Fibroblast of lung (primary cell): ENCODE results near the gene ESPN. TPM values are rescaled to one million over a fixed set of nuclear protein-coding genes. Genes with fewer than 3 reads are reported as not detected.

Source experiments
- DNase-seq, 2 donors: peaks; one replicate each; pipeline versions ENCODE4 v3.0.0 to v3.0.0-alpha.2; 2010; ENCODE audit warnings: low read depth in 2 of 2
- H2AFZ ChIP-seq: 2 replicates; pipeline ENCODE4 v1.5.1; 2012; ENCODE audit warnings: low read length, control low read depth, inconsistent platforms
- H3K27ac ChIP-seq: 2 replicates; pipeline ENCODE4 v1.5.1; 2011; ENCODE audit warnings: low read length, control low read depth; ENCODE audit not compliant: insufficient read depth
- H3K27me3 ChIP-seq: 2 replicates; pipeline ENCODE4 v1.5.1; 2011; ENCODE audit warnings: mild to moderate bottlenecking, low read length; ENCODE audit not compliant: control insufficient read depth, insufficient read depth
- H3K36me3 ChIP-seq: 2 replicates; pipeline ENCODE4 v1.5.1; 2011; ENCODE audit warnings: low read length; ENCODE audit not compliant: control insufficient read depth, insufficient read depth
- H3K4me1 ChIP-seq: 2 replicates; pipeline ENCODE4 v1.5.1; 2011; ENCODE audit warnings: low read length; ENCODE audit not compliant: control insufficient read depth, insufficient read depth; ENCODE audit errors: extremely low read depth
- H3K4me2 ChIP-seq: 2 replicates; pipeline ENCODE4 v1.5.1; 2011; ENCODE audit warnings: low read length, control low read depth; ENCODE audit not compliant: insufficient read depth; ENCODE audit errors: extremely low read depth
- H3K4me3 ChIP-seq, 4 experiments: fragments of 200-600 bp in 1 of 4; sonication (generic) in 1 of 4; replicated peaks in 1 of 4; 2 replicates each; pipeline ENCODE4 v1.5.1; 2011 to 2016; ENCODE audit warnings: low read length in 4 of 4, low read depth in 3 of 4, mild to moderate bottlenecking in 3 of 4, control low read depth in 2 of 4, inconsistent platforms in 1 of 4, mixed read lengths in 1 of 4; ENCODE audit not compliant: insufficient read depth in 1 of 4; ENCODE audit errors: control extremely low read depth in 1 of 4
- H3K79me2 ChIP-seq: 2 replicates; pipeline ENCODE4 v1.5.1; 2012; ENCODE audit warnings: mild to moderate bottlenecking, low read length, inconsistent platforms; ENCODE audit not compliant: control insufficient read depth, insufficient read depth
- H3K9ac ChIP-seq: 2 replicates; pipeline ENCODE4 v1.5.1; 2011; ENCODE audit warnings: mild to moderate bottlenecking, low read length, control low read depth; ENCODE audit not compliant: insufficient read depth
- H3K9me3 ChIP-seq: 2 replicates; pipeline ENCODE4 v1.5.1; 2012; ENCODE audit warnings: low read depth, low read length; ENCODE audit not compliant: control insufficient read depth, insufficient read depth
- H4K20me1 ChIP-seq: 2 replicates; pipeline ENCODE4 v1.5.1; 2011; ENCODE audit warnings: low read length; ENCODE audit not compliant: control insufficient read depth, insufficient read depth; ENCODE audit errors: extremely low read depth
- CTCF ChIP-seq, 2 donors: IDR thresholded peaks in 1 of 2; conservative IDR thresholded peaks in 1 of 2; 1 replicate in 1 of 2; 2 replicates in 1 of 2; pipeline ENCODE4 v1.5.1; 2011 to 2012; ENCODE audit warnings: low read length in 2 of 2, control low read depth in 1 of 2, inconsistent platforms in 1 of 2, low read depth in 1 of 2, mild to moderate bottlenecking in 1 of 2
- EZH2 ChIP-seq: IDR thresholded peaks from 2 replicates; pipeline ENCODE4 v1.5.1; 2012; ENCODE audit warnings: low read length, control low read depth, mild to moderate bottlenecking; ENCODE audit errors: missing control alignments
- polyA plus RNA-seq, 2 donors: library from polyadenylated mRNA; depleted of rRNA in 1 of 2; stranded (reverse) in 1 of 2; unstranded in 1 of 2; fragments of >200 nt; gene quantifications; 2 replicates each; pipeline ENCODE4 v1.2.1, GENCODE V29; 2011 to 2012; ENCODE audit warnings: missing spikeins in 1 of 2
- total RNA-seq: library from RNA; depleted of rRNA; stranded (reverse); fragments of >200 nt; gene quantifications from 2 replicates; pipeline ENCODE4 v1.2.1, GENCODE V29; 2014

The ESPN gene
- total and polyA plus RNA-seq, 2 donors (not counting 1 experiment from before 2014, with no cell fraction given) = not detected

- H3K4me3 ChIP-seq = no peak overlapping the region
- H3K4me2 ChIP-seq = no peak overlapping the region
- peak; percentile 26 to 34 for DNase-seq
- no peaks in the 10 kb centered on the region for H3K4me1 ChIP-seq
- H3K79me2 ChIP-seq = no peaks in the 10 kb centered on the region
- H3K36me3 ChIP-seq = no peaks in the 10 kb centered on the region
- H3K27me3 ChIP-seq = peaks cover 6% of the 10 kb centered on the region
- H3K9ac ChIP-seq = no peak overlapping the region
- H4K20me1 ChIP-seq = no peaks in the 10 kb centered on the region
- H3K27ac ChIP-seq = no peak overlapping the region
- no peak overlapping the region for H2AFZ ChIP-seq
- TF ChIP-seq EZH2 = no peak
- peak; percentile 87 to 93 for TF ChIP-seq CTCF (conservative IDR thresholded peaks at IDR 0.05 in 1 of 2, IDR thresholded peaks at IDR 0.05 in 1 of 2; ENCODE audit: low read depth in 1 of 2, low read length in 2 of 2)
- no peaks in the 10 kb centered on the region for H3K9me3 ChIP-seq
Measured at GRCh38 chr1:6438047-6438525, 13.5 kb downstream of the ESPN start.

- TF ChIP-seq CTCF (conservative IDR thresholded peaks at IDR 0.05 in 1 of 2, IDR thresholded peaks at IDR 0.05 in 1 of 2; ENCODE audit: low read depth in 1 of 2, low read length in 2 of 2) (no peak), EZH2 (no peak)
- Histone ChIP-seq H3K27ac (no peak overlapping the region), H3K79me2 (no peaks in the 10 kb centered on the region), H4K20me1 (no peaks in the 10 kb centered on the region), H3K36me3 (no peaks in the 10 kb centered on the region), H3K9me3 (no peaks in the 10 kb centered on the region), H3K4me2 (no peak overlapping the region), H3K9ac (no peak overlapping the region), H3K4me1 (no peaks in the 10 kb centered on the region), H2AFZ (no peak overlapping the region), H3K27me3 (peaks cover 4% of the 10 kb centered on the region), H3K4me3 (no peak overlapping the region)
- DNase-seq = peak; percentile 26 to 43
Measured at GRCh38 chr1:6440198-6441126, 15.9 kb downstream of the ESPN start.

DNA sequence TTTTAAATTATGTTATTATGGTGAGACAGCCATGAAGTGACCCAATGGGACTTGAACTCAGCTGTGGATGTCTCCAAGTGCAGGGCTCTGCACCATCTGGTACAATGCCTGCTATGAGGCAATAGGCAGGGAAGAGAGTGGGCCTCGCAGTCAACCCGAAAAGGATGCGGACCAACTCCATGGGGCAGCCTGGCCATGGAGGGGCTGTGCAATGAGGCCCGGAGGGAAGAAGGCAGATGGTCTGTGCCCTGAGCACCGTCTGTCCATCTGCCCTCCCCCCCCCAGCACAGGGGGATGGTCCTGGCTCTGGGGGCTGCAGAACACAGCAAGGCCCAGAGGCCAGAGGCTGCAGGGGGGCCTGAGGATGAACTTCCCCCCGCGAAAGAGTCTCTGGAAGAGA is 17.0 kb downstream of the ESPN start:
- no peaks in the 10 kb centered on the region for H3K4me1 ChIP-seq
- no peaks in the 10 kb centered on the region for H3K79me2 ChIP-seq
- H3K27ac ChIP-seq = no peak overlapping the region
- H3K36me3 ChIP-seq = no peaks in the 10 kb centered on the region
- no peak overlapping the region for H3K9ac ChIP-seq
- H3K4me2 ChIP-seq = no peak overlapping the region
- H2AFZ ChIP-seq = no peak overlapping the region
- H4K20me1 ChIP-seq = no peaks in the 10 kb centered on the region
- H3K27me3 ChIP-seq = peaks cover 4% of the 10 kb centered on the region
- DNase-seq = no peak
- H3K9me3 ChIP-seq = no peaks in the 10 kb centered on the region
- no peak for TF ChIP-seq CTCF (conservative IDR thresholded peaks at IDR 0.05 in 1 of 2, IDR thresholded peaks at IDR 0.05 in 1 of 2; ENCODE audit: low read depth in 1 of 2, low read length in 2 of 2)
- TF ChIP-seq EZH2 = no peak
- no peak overlapping the region for H3K4me3 ChIP-seq
